D721Med (cell line): ENCODE data around the gene HECTD4.

ENCODE experiments used
- DNase-seq: peaks from one replicate; pipeline ENCODE4 v3.0.0; 2011; ENCODE audit warnings: low spot score; ENCODE audit not compliant: insufficient read length
- FAIRE-seq: peaks from 2 replicates; lab custom pipeline; 2011; peaks lifted over from hg19 to GRCh38; lab: Jason Lieb, UNC
- CTCF ChIP-seq: IDR thresholded peaks from 2 replicates; pipeline ENCODE4 v1.5.1; 2012; ENCODE audit warnings: mild to moderate bottlenecking, control low read depth; ENCODE audit not compliant: insufficient read depth; ENCODE audit errors: missing control alignments

Gene HECTD4

GRCh38 chr12:112322441-112322840 is 59.8 kb downstream of the HECTD4 start:
- FAIRE-seq (no peak), DNase-seq (no peak)
- no peak for TF ChIP-seq CTCF

- no peak for TF ChIP-seq CTCF
- no peak for FAIRE-seq
These were observed 61.0 kb downstream of the HECTD4 start for GRCh38 chr12:112321245-112321644.

GRCh38 chr12:112319395-112319794 is 62.8 kb downstream of the HECTD4 start:
- no peak for TF ChIP-seq CTCF
- FAIRE-seq (no peak), DNase-seq (no peak)

More at GRCh38 chr12:112321245-112321644, 61.0 kb downstream of the HECTD4 start:
- DNase-seq = no peak

GRCh38 chr12:112317481-112317880 is 64.8 kb downstream of the HECTD4 start:
- no peak for TF ChIP-seq CTCF
- FAIRE-seq (no peak), DNase-seq (no peak)

GRCh38 chr12:112314981-112315380 is 67.2 kb downstream of the HECTD4 start:
- TF ChIP-seq CTCF = no peak
- DNase-seq (no peak), FAIRE-seq (no peak)

GRCh38 chr12:112309797-112310196 is 72.4 kb downstream of the HECTD4 start:
- no peak for TF ChIP-seq CTCF
- no peak for FAIRE-seq
- DNase-seq = no peak

- no peak for TF ChIP-seq CTCF
- DNase-seq (no peak), FAIRE-seq (no peak)
These were observed 73.6 kb downstream of the HECTD4 start for GRCh38 chr12:112308652-112309051.
